ENCODE results near the gene SLC35D1.
"Not testable (repeated sequence)": the region's sequence is repeated elsewhere in the genome, so short reads cannot be mapped to it uniquely, and the experiment has no call there.

Gene SLC35D1

DNA sequence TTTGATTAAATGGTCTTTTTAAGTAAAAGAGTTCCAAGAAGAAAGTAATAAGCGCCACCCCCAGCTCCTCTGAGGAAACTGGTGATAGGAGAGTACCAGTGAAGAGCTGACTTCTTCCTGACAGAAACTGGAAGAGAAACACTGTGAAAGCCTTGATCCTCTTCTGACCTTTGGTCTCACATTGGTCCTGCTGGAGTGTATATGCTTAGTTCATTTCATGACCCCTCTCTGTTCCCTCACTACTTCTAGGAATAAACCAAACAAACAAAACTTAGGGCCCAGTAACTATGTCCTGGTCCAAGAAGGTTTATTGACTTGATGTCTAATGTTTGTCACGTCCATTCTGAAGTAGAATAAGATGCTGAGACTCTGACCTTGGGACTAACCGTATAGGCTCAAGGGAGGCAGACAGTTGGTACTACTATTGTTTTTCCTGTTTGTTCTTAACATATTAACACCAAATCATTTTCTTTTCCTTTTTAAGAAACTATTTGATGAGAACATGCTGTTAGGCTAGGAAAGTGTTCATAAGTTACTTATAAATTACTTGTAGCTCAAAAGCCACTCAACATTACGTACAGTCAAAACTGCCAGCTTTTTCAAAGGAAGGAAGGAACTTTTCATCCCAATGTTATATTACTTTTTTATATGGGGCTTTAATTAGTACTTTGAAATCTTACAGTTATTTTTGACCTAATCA is 71.2 kb downstream of the SLC35D1 start:
- no peak for DNase-seq

DNA sequence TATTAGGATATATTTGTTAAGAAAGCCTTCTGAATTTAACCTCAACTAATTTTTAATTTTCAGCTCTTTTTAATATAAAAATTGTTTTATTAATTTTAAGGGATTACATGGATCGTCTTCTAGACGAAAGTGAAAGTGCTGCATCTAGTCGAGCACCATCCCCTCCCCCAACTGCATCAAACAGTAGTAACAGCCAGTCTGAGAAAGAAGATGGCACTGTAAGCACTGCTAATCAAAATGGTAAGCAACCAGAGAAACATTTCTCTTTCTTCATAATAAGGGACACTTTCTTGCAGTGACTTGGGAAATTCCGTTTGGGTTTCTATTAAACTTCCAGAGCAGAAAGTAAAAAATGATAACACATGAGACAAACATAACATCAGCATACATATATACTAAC is 72.3 kb downstream of the SLC35D1 start:
- DNase-seq: no peak

DNA sequence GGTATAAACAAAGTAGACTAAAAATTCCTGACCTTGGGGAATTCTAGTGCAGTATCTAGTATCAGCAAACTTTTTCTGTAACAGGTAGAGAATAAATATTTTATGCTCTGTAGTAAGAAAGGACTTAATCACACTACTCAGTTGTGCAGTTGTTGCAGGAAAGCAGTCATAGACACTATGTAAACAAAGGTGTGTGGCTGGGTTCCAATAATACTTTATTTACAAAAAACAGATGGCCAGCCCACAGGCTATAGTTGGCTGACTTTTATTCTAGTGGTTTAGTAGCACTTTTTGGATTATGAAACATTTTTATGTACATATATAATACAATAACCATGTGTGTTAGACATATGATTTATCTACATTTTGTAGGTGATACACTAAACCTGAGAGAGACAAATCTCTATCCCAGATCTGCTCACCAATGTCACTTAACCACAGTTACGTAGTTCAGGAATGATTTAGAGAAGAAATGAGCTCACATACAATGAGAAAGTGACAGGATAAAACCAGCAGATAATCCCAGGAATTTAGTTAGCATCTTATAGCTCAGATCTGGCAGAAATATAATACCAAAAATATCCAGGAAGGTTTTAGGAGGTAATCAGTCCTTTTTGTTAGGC is 73.1 kb downstream of the SLC35D1 start:
- DNase-seq: no peak

DNA sequence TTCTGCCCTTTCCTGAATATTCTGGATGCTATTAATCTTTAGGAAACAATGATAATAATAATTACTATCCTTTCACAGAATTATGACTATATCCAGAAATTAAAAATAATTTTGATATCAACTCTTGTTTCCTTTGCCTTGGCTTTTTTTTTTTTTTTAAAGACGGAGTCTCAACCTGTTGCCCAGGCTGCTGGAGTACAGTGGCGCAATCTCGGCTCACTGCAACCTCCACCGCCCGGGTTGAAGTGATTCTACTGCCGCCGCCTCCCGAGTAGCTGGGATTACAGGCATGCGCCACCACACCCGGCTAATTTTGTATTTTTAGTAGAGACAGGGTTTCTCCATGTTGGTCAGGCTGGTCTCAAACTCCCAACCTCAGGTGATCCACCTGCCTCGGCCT is 74.3 kb downstream of the SLC35D1 start:
- not testable (repeated sequence) for DNase-seq

DNA sequence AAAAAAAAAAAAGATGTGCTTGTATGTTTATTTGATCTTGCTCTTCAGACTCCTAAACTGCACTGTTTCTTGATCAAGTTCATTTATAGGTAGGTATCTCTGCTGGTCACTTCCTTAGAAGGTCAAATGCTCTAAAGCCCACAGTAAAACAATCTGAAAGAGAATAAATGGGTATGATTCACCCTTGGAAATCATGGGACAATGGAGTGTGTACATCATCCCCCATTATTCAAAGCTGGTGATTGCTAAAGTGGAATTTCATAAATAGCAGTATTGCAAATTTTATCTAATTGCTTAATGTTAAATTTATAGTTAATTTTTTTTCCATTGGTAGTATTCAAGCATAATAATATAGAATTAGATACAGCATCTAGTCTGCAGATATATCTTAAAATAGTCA is 75.7 kb downstream of the SLC35D1 start:
- DNase-seq: no peak

DNA sequence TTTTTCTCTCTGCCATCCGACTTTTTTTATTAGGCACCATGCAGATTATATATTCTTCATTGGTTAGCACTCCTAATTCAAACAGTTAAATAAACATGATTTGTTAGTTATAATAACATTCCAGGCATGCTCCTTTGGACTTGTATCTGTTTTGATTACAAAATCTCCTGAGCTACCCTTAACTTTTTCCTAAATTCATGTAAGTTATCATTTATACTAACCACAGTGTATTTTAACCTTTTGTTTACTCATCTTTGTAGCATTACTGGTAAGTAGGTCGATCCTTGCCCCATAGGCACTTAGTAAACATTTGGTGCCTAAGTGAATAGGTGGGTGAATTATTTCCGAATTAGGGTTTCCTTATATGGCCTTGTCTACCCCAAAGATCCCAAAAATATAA is 85.4 kb downstream of the SLC35D1 start:
- no peak for DNase-seq

DNA sequence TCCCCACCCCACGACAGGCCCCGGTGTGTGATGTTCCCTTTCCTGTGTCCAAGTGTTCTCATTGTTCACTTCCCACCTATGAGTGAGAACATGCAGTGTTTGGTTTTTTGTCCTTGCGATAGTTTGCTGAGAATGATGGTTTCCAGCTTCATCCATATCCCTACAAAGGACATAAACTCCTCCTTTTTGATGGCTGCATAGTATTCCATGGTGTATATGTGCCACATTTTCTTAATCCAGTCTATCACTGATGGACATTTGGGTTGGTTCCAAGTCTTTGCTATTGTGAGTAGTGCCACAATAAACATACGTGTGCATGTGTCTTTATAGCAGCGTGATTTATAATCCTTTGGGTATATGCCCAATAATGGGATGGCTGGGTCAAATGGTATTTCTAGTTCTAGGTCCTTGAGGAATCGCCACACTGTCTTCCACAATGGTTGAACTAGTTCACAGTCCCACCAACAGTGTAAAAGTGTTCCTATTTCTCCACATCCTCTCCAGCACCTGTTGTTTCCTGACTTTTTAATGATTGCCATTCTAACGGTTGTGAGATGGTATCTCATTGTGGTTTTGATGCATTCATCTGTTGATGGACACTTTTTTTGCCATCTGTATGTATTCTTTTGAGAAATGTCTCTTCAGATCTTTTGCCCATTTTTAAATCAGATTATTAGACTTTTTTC is 87.6 kb downstream of the SLC35D1 start:
- DNase-seq: not testable (repeated sequence)

DNA sequence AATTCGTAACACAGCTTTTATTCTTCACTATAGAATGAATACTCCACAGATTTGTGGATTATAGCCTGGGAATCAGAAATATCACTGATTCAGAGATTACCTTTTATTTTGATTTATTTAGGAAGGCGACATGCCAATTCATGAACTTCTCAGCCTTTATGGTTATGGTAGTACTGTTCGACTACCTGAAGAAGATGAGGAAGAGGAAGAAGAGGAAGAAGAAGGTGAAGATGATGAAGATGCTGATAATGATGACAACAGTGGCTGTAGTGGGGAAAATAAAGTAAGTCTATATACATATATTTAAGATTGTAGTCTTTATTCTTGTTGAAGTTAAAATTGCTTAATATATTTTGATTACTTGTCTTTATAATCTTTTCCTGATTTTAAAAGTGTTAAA is 96.0 kb downstream of the SLC35D1 start:
- no peak for DNase-seq

DNA sequence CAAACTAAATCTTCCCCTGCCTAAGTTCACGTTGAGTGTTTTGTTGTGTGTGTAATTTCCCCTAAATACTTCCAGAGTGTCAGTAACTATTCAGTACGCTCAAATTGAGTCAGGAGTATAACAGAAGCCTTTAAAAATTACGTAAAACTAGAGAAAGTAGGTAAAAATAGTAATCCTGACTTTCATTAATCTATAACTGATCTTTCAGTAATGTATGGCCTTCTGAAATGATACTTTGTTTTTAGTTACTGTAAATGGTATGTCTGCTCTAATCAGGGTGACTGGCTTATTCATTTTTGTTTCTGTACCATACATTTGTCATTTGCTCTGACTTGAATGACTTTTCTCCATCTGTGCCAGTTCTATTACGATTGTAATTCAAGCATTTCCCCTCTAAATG is 99.7 kb downstream of the SLC35D1 start:
- no peak for DNase-seq

DNA sequence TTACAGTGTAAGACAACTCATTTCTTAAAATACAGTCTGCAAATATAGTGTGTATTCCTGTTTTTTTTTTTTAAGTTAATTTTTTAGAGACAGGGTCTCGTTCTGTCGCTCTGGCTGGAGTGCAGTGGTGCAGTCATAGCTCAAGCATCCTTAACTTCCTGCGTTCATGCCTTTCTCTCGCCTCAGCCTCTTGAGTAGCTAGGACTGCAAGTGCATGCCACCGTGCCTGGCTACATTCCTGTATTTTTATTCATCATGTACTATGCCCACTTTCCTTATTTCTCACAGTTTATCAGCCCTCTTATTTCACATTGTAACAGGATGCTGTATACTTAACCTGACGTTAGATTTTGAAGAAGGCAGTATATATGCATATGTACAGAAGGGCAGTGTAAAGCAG is 102.4 kb downstream of the SLC35D1 start:
- DNase-seq: peak; percentile 59
